ENCODE measurements around the gene RUFY3.

RUFY3 gene

GRCh38 chr4:70802928-70803580 lies 81.3 kb downstream of the RUFY3 start:
- Histone ChIP-seq H2AFZ (ENCODE audit: low read length) (no peak overlapping the region), H3K4me2 (ENCODE audit: low read depth, low read length) (no peak overlapping the region), H3K9me3 (replicated peaks; ENCODE audit: insufficient read depth, low read length) (no peaks in the 10 kb centered on the region), H4K20me1 (ENCODE audit: insufficient read depth, low read length) (no peaks in the 10 kb centered on the region), H3F3A (ENCODE audit: insufficient read depth, low read length) (no peaks in the 10 kb centered on the region), H3K9ac (ENCODE audit: low read length) (no peak overlapping the region), H3K4me1 (ENCODE audit: low read length) (no peaks in the 10 kb centered on the region), H3K79me2 (ENCODE audit: low read length) (no peaks in the 10 kb centered on the region), H3K36me3 (replicated peaks; ENCODE audit: insufficient read depth, low read length) (no peaks in the 10 kb centered on the region), H3K27me3 (replicated peaks; ENCODE audit: insufficient read depth, low read length) (no peaks in the 10 kb centered on the region), H3K27ac (ENCODE audit: low read length) (no peak overlapping the region), H3K9me2 (replicated peaks; ENCODE audit: insufficient read depth, low read length) (no peaks in the 10 kb centered on the region), H3K4me3 (ENCODE audit: low read length) (no peak overlapping the region)
- DNase-seq, result no peak
- no peak for TF ChIP-seq EZH2phosphoT487 (IDR thresholded peaks at IDR 0.05; ENCODE audit: low read length)
- no peak for TF ChIP-seq EZH2 (optimal IDR thresholded peaks at IDR 0.05; ENCODE audit: low read depth, low read length)
- TF ChIP-seq, protein P1, sequence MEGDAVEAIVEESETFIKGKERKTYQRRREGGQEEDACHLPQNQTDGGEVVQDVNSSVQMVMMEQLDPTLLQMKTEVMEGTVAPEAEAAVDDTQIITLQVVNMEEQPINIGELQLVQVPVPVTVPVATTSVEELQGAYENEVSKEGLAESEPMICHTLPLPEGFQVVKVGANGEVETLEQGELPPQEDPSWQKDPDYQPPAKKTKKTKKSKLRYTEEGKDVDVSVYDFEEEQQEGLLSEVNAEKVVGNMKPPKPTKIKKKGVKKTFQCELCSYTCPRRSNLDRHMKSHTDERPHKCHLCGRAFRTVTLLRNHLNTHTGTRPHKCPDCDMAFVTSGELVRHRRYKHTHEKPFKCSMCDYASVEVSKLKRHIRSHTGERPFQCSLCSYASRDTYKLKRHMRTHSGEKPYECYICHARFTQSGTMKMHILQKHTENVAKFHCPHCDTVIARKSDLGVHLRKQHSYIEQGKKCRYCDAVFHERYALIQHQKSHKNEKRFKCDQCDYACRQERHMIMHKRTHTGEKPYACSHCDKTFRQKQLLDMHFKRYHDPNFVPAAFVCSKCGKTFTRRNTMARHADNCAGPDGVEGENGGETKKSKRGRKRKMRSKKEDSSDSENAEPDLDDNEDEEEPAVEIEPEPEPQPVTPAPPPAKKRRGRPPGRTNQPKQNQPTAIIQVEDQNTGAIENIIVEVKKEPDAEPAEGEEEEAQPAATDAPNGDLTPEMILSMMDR (IDR thresholded peaks at IDR 0.05; ENCODE audit: low read length), result no peak

DNA sequence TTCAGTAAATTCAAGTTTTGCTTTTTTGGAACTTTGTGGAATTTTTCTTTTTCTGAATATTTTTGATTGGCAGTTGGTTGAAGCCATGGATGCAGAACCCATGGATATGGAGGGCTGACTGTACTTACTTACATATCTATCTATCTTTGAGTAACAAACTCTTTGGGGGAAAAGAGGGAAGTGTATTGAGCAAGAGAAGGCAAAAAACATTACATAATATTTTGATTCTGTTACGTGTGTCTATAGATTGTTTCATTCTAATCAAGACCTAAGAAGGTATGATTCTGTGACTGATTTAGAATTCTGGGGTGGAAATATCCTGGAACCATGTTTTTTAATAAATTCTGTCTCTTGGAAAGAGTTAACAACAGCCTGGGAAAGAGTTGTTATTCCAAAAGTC lies 86.4 kb downstream of the RUFY3 start:
- Histone ChIP-seq H3K4me1 (ENCODE audit: low read length) (no peaks in the 10 kb centered on the region), H2AFZ (ENCODE audit: low read length) (no peak overlapping the region), H3F3A (ENCODE audit: insufficient read depth, low read length) (no peaks in the 10 kb centered on the region), H3K4me3 (ENCODE audit: low read length) (no peak overlapping the region), H3K9me3 (replicated peaks; ENCODE audit: insufficient read depth, low read length) (no peaks in the 10 kb centered on the region), H3K9ac (ENCODE audit: low read length) (no peak overlapping the region), H3K27ac (ENCODE audit: low read length) (no peak overlapping the region), H4K20me1 (ENCODE audit: insufficient read depth, low read length) (no peaks in the 10 kb centered on the region), H3K4me2 (ENCODE audit: low read depth, low read length) (no peak overlapping the region), H3K27me3 (replicated peaks; ENCODE audit: insufficient read depth, low read length) (no peaks in the 10 kb centered on the region), H3K9me2 (replicated peaks; ENCODE audit: insufficient read depth, low read length) (no peaks in the 10 kb centered on the region), H3K36me3 (replicated peaks; ENCODE audit: insufficient read depth, low read length) (no peaks in the 10 kb centered on the region), H3K79me2 (ENCODE audit: low read length) (no peaks in the 10 kb centered on the region)
- no peak for DNase-seq
- no peak for TF ChIP-seq EZH2phosphoT487 (IDR thresholded peaks at IDR 0.05; ENCODE audit: low read length)
- TF ChIP-seq EZH2 (optimal IDR thresholded peaks at IDR 0.05; ENCODE audit: low read depth, low read length), result no peak
- TF ChIP-seq, protein P1 (IDR thresholded peaks at IDR 0.05; ENCODE audit: low read length), result no peak

DNA sequence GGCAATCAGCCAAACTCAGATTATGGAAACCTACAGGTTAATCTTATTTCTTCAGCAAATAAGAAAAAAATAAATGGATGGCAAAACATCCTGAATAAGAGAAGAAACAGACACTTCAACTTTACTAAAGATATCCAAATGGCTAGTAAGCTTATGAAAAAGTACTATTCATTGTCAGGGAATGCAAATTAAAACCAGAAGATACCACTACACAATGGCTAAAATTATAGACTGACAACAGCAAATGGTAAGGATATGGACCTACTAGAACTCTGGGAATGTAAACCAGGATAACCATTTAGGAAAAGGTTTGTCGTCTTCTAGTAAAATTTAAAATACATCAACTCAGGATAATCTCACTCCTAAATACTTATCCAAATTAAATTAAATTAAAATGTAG lies 93.6 kb downstream of the RUFY3 start:
- Histone ChIP-seq H4K20me1 (ENCODE audit: insufficient read depth, low read length) (no peaks in the 10 kb centered on the region), H3K9me2 (replicated peaks; ENCODE audit: insufficient read depth, low read length) (no peaks in the 10 kb centered on the region)
- TF ChIP-seq EZH2 (optimal IDR thresholded peaks at IDR 0.05; ENCODE audit: low read depth, low read length) (no peak), EZH2phosphoT487 (IDR thresholded peaks at IDR 0.05; ENCODE audit: low read length) (no peak)
- TF ChIP-seq, protein P1 (IDR thresholded peaks at IDR 0.05; ENCODE audit: low read length), result no peak

More for the DNA sequence above, 93.6 kb downstream of the RUFY3 start:
- H3F3A ChIP-seq (ENCODE audit: insufficient read depth, low read length), result no peaks in the 10 kb centered on the region
- no peaks in the 10 kb centered on the region for H3K9me3 ChIP-seq (replicated peaks; ENCODE audit: insufficient read depth, low read length)
- H3K9ac ChIP-seq (ENCODE audit: low read length), result no peak overlapping the region
- H2AFZ ChIP-seq (ENCODE audit: low read length), result no peak overlapping the region
- H3K36me3 ChIP-seq (replicated peaks; ENCODE audit: insufficient read depth, low read length), result peaks cover 9% of the 10 kb centered on the region; the same call in 1 of the 2 replicates
- peaks cover 5% of the 10 kb centered on the region; the same call in 1 of the 2 replicates for H3K4me1 ChIP-seq (ENCODE audit: low read length)
- H3K4me2 ChIP-seq (ENCODE audit: low read depth, low read length), result no peak overlapping the region
- H3K27me3 ChIP-seq (replicated peaks; ENCODE audit: insufficient read depth, low read length), result no peaks in the 10 kb centered on the region
- no peak overlapping the region for H3K4me3 ChIP-seq (ENCODE audit: low read length)
- no peak overlapping the region for H3K27ac ChIP-seq (ENCODE audit: low read length)
- no peak for DNase-seq
- H3K79me2 ChIP-seq (ENCODE audit: low read length), result no peaks in the 10 kb centered on the region
